ENCODE data around the gene TAF6. TPM values are rescaled to one million over a fixed set of nuclear protein-coding genes. Genes with fewer than 3 reads are reported as not detected.

The TAF6 gene
- total RNA-seq, 1 donor = 38.6 TPM

- no peak overlapping the region for H3K4me3 ChIP-seq (ENCODE audit: low read depth, low read length)
- TF ChIP-seq CTCF (IDR thresholded peaks at IDR 0.05; ENCODE audit: insufficient read depth, low read length) = no peak
- DNase-seq (ENCODE audit: low read depth) = no peak
Measured at GRCh38 chr7:100107890-100108289, 11.3 kb downstream of the TAF6 start.

GRCh38 chr7:100107125-100107737 is 11.9 kb downstream of the TAF6 start:
- DNase-seq (ENCODE audit: low read depth) = no peak
- no peak overlapping the region for H3K4me3 ChIP-seq (ENCODE audit: low read depth, low read length)
- TF ChIP-seq CTCF (IDR thresholded peaks at IDR 0.05; ENCODE audit: insufficient read depth, low read length) = no peak

GRCh38 chr7:100106633-100107032 is 12.5 kb downstream of the TAF6 start:
- no peak for TF ChIP-seq CTCF (IDR thresholded peaks at IDR 0.05; ENCODE audit: insufficient read depth, low read length)
- H3K4me3 ChIP-seq (ENCODE audit: low read depth, low read length) = no peak overlapping the region
- no peak for DNase-seq (ENCODE audit: low read depth)

- no peak for TF ChIP-seq CTCF (IDR thresholded peaks at IDR 0.05; ENCODE audit: insufficient read depth, low read length)
- no peak for DNase-seq (ENCODE audit: low read depth)
- H3K4me3 ChIP-seq (ENCODE audit: low read depth, low read length) = no peak overlapping the region
Measured at GRCh38 chr7:100105534-100105933, 13.6 kb downstream of the TAF6 start.

GRCh38 chr7:100102950-100103840 is 16.0 kb downstream of the TAF6 start:
- no peak for TF ChIP-seq CTCF (IDR thresholded peaks at IDR 0.05; ENCODE audit: insufficient read depth, low read length)
- DNase-seq (ENCODE audit: low read depth) = peak; percentile 58
- H3K4me3 ChIP-seq (ENCODE audit: low read depth, low read length) = peak overlapping the region; percentile 72

GRCh38 chr7:100101016-100101862 is 17.9 kb downstream of the TAF6 start, which contains the start of the genes AP4M1 and MCM7:
AP4M1 (plus strand) TSS chr7:100101643; CDS start chr7:100101715, 72 bp downstream.
MCM7 (minus strand) TSS chr7:100101397; CDS start chr7:100101294, 103 bp downstream.
- peak; percentile 98 for DNase-seq (ENCODE audit: low read depth)
- TF ChIP-seq CTCF (IDR thresholded peaks at IDR 0.05; ENCODE audit: insufficient read depth, low read length) = no peak

More at GRCh38 chr7:100101016-100101862, 17.9 kb downstream of the TAF6 start, which contains the start of the genes AP4M1 and MCM7:
- peak within 1 kb of the TSS; percentile 73 for H3K4me3 ChIP-seq (ENCODE audit: low read depth, low read length)

All from fibroblast of the aortic adventitia (primary cell).